Mesenchymal stem cell (in vitro differentiated cells and primary cell): ENCODE data around the gene LMBRD2.

ENCODE experiments used
- DNase-seq: peaks from one replicate; pipeline ENCODE4 v3.0.0-alpha.2; 2013
- H2AFZ ChIP-seq: one replicate; pipeline ENCODE4 v1.6.1; 2013; ENCODE audit warnings: low read depth, mild to moderate bottlenecking, control low read depth, inconsistent platforms, low read length, moderate library complexity
- H2AK5ac ChIP-seq: 2 replicates; pipeline ENCODE4 v1.6.1; 2013; ENCODE audit warnings: low read length, moderate library complexity, mild to moderate bottlenecking, inconsistent platforms; ENCODE audit not compliant: severe bottlenecking
- H2BK120ac ChIP-seq: one replicate; pipeline ENCODE4 v1.6.1; 2013; ENCODE audit warnings: low read depth, mild to moderate bottlenecking, inconsistent platforms, low read length, moderate library complexity
- H2BK12ac ChIP-seq, 2 experiments: one replicate each; pipeline ENCODE4 v1.6.1; 2013; ENCODE audit warnings: inconsistent platforms in 2 of 2, low read length in 2 of 2, mild to moderate bottlenecking in 2 of 2, moderate library complexity in 2 of 2, control low read depth in 1 of 2
- H2BK15ac ChIP-seq: one replicate; pipeline ENCODE4 v1.6.1; 2013; ENCODE audit warnings: mild to moderate bottlenecking, low read depth, inconsistent platforms; ENCODE audit not compliant: poor library complexity, severe bottlenecking
- H2BK5ac ChIP-seq: 2 replicates; pipeline ENCODE4 v1.6.1; 2013; ENCODE audit warnings: low read depth, mild to moderate bottlenecking, low read length, control low read depth, inconsistent platforms; ENCODE audit not compliant: poor library complexity, severe bottlenecking
- H3K14ac ChIP-seq, 2 experiments: one replicate each; pipeline ENCODE4 v1.6.1; 2013; ENCODE audit warnings: inconsistent platforms in 2 of 2, low read length in 2 of 2, control low read depth in 1 of 2, mild to moderate bottlenecking in 1 of 2, moderate library complexity in 1 of 2
- H3K18ac ChIP-seq, 2 experiments: one replicate each; pipeline ENCODE4 v1.6.1; 2013; ENCODE audit warnings: inconsistent platforms in 2 of 2, low read length in 2 of 2, control low read depth in 1 of 2, low read depth in 1 of 2, mild to moderate bottlenecking in 1 of 2
- H3K23ac ChIP-seq, 2 experiments: one replicate each; pipeline ENCODE4 v1.6.1; 2013; ENCODE audit warnings: inconsistent platforms in 2 of 2, low read length in 2 of 2, mild to moderate bottlenecking in 2 of 2, moderate library complexity in 2 of 2, control low read depth in 1 of 2
- H3K27ac ChIP-seq: 2 replicates; pipeline ENCODE4 v1.5.1; 2013; ENCODE audit warnings: mild to moderate bottlenecking, moderate library complexity, low read length, control low read depth, inconsistent platforms; ENCODE audit not compliant: poor library complexity, severe bottlenecking
- H3K27me3 ChIP-seq, 2 experiments: 2 replicates each; pipeline versions ENCODE4 v1.6.1 to v1.7.0; 2013; ENCODE audit warnings: low read length in 2 of 2, mild to moderate bottlenecking in 2 of 2, moderate library complexity in 2 of 2, control low read depth in 1 of 2, inconsistent platforms in 1 of 2; ENCODE audit not compliant: control insufficient read depth in 1 of 2, insufficient read depth in 1 of 2
- H3K36me3 ChIP-seq, 2 experiments: 2 replicates each; pipeline versions ENCODE4 v1.6.1 to v1.7.0; 2013; ENCODE audit warnings: low read length in 2 of 2, control low read depth in 1 of 2, inconsistent platforms in 1 of 2, low read depth in 1 of 2, mild to moderate bottlenecking in 1 of 2; ENCODE audit not compliant: insufficient read depth in 2 of 2, control insufficient read depth in 1 of 2
- H3K4ac ChIP-seq, 2 experiments: one replicate each; pipeline ENCODE4 v1.6.1; 2013; ENCODE audit warnings: inconsistent platforms in 2 of 2, low read length in 2 of 2, mild to moderate bottlenecking in 2 of 2, moderate library complexity in 2 of 2, control low read depth in 1 of 2, low read depth in 1 of 2
- H3K4me1 ChIP-seq: 2 replicates; pipeline ENCODE4 v1.6.1; 2013; ENCODE audit warnings: low read depth, low read length, control low read depth; ENCODE audit not compliant: control insufficient read depth, insufficient read depth
- H3K4me2 ChIP-seq: 2 replicates; pipeline ENCODE4 v1.6.1; 2013; ENCODE audit warnings: low read length, mild to moderate bottlenecking, inconsistent platforms; ENCODE audit not compliant: poor library complexity, severe bottlenecking
- H3K4me3 ChIP-seq, 2 experiments: 2 replicates each; pipeline versions ENCODE4 v1.5.1 to v1.7.0; 2013; ENCODE audit warnings: low read length in 2 of 2, mild to moderate bottlenecking in 2 of 2, control low read depth in 1 of 2, low read depth in 1 of 2; ENCODE audit not compliant: insufficient read depth in 1 of 2
- H3K79me1 ChIP-seq: replicated peaks from 2 replicates; pipeline ENCODE4 v1.6.1; 2013; ENCODE audit warnings: mild to moderate bottlenecking, control low read depth, low read length, inconsistent platforms; ENCODE audit not compliant: poor library complexity, severe bottlenecking
- H3K9ac ChIP-seq: 2 replicates; pipeline ENCODE4 v1.7.0; 2013; ENCODE audit warnings: mild to moderate bottlenecking, low read length, moderate library complexity
- H3K9me3 ChIP-seq: 2 replicates; pipeline ENCODE4 v1.7.0; 2013; ENCODE audit warnings: mild to moderate bottlenecking, low read length; ENCODE audit not compliant: control insufficient read depth
- H4K8ac ChIP-seq: one replicate; pipeline ENCODE4 v1.6.1; 2013; ENCODE audit warnings: inconsistent platforms, mild to moderate bottlenecking, low read length, moderate library complexity
- H4K91ac ChIP-seq: one replicate; pipeline ENCODE4 v1.6.1; 2013; ENCODE audit warnings: mild to moderate bottlenecking, low read length, inconsistent platforms
- WGBS: methylation state at CpG from one replicate; pipeline ENCODE4 v1.1.7; 2013; ENCODE audit warnings: mixed read lengths; 5-methylcytosine and 5-hydroxymethylcytosine counted together

Gene LMBRD2

GRCh38 chr5:36058776-36059175, 92.9 kb downstream of the LMBRD2 start:
- H3K27ac ChIP-seq: no peak overlapping the region
- no peak overlapping the region for H3K4ac ChIP-seq
- peaks cover 3 to 22% of the 10 kb centered on the region in 2 experiments for H3K27me3 ChIP-seq
- WGBS: 85% methylated on average over 2 of the region's 2 CpGs
- no peak overlapping the region for H3K4me2 ChIP-seq
- DNase-seq: no peak
- no peak overlapping the region for H4K91ac ChIP-seq
- H3K4me3 ChIP-seq: no peak overlapping the region
- H3K4me1 ChIP-seq: no peaks in the 10 kb centered on the region
- H2BK12ac ChIP-seq: no peak overlapping the region
- no peak overlapping the region for H2BK120ac ChIP-seq
- no peaks in the 10 kb centered on the region for H3K36me3 ChIP-seq
- H2BK15ac ChIP-seq: no peak overlapping the region
- H3K14ac ChIP-seq: no peak overlapping the region
- no peak overlapping the region for H4K8ac ChIP-seq
- H2BK5ac ChIP-seq: no peak overlapping the region
- H3K79me1 ChIP-seq: no peaks in the 10 kb centered on the region
- no peak overlapping the region for H3K23ac ChIP-seq
- H2AFZ ChIP-seq: no peak overlapping the region
- no peak overlapping the region for H3K9ac ChIP-seq
- H3K9me3 ChIP-seq: no peaks in the 10 kb centered on the region
- H2AK5ac ChIP-seq: no peak overlapping the region
- no peak overlapping the region for H3K18ac ChIP-seq

GRCh38 chr5:36057386-36057785, 94.3 kb downstream of the LMBRD2 start:
- H4K91ac ChIP-seq: no peak overlapping the region
- H2BK15ac ChIP-seq: no peak overlapping the region
- H2BK12ac ChIP-seq: no peak overlapping the region
- no peak overlapping the region for H3K27ac ChIP-seq
- H3K4me2 ChIP-seq: no peak overlapping the region
- H2BK120ac ChIP-seq: no peak overlapping the region
- H3K4ac ChIP-seq: no peak overlapping the region
- 60% methylated on average over 1 of the region's 2 CpGs for WGBS
- no peak overlapping the region for H2AK5ac ChIP-seq
- H2BK5ac ChIP-seq: peak overlapping the region; percentile 19
- H3K9me3 ChIP-seq: no peaks in the 10 kb centered on the region
- no peaks in the 10 kb centered on the region for H3K36me3 ChIP-seq
- peaks cover 3 to 21% of the 10 kb centered on the region in 2 experiments for H3K27me3 ChIP-seq
- DNase-seq: no peak
- H2AFZ ChIP-seq: no peak overlapping the region
- H4K8ac ChIP-seq: no peak overlapping the region
- H3K4me1 ChIP-seq: no peaks in the 10 kb centered on the region
- no peak overlapping the region for H3K4me3 ChIP-seq
- H3K23ac ChIP-seq: no peak overlapping the region
- H3K18ac ChIP-seq: no peak overlapping the region
- no peaks in the 10 kb centered on the region for H3K79me1 ChIP-seq
- no peak overlapping the region for H3K14ac ChIP-seq
- no peak overlapping the region for H3K9ac ChIP-seq

DNA sequence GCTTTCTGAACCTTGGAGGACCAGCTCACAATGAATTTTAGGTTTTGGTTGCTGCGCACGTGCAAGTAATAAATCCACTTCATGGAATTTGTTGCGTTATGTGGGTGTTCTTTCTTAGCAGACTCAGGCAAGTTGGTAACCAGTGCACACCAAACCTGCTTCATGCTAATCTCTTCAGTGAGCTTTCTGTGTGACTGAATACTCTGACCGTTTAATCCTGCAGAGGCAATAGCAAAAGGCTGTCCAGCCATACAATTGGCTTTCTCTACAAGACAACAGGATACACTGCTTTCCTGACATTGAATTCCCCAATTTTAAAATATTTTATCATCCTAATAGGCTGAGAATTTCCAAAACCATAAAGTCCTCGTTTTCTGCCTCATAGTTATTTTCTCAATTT, 95.3 kb downstream of the LMBRD2 start:
- Histone ChIP-seq H3K4me2 (no peak overlapping the region), H2BK15ac (no peak overlapping the region), H3K9me3 (no peaks in the 10 kb centered on the region), H3K27ac (no peak overlapping the region), H3K4ac (no peak overlapping the region), H4K91ac (no peak overlapping the region), H2BK12ac (no peak overlapping the region), H3K9ac (no peak overlapping the region), H4K8ac (no peak overlapping the region), H3K4me1 (no peaks in the 10 kb centered on the region), H2BK5ac (no peak overlapping the region), H3K79me1 (no peaks in the 10 kb centered on the region), H2AK5ac (no peak overlapping the region), H3K4me3 (no peak overlapping the region), H3K36me3 (no peaks in the 10 kb centered on the region), H3K23ac (no peak overlapping the region), H3K18ac (no peak overlapping the region), H3K27me3 (peaks cover 3 to 24% of the 10 kb centered on the region in 2 experiments), H2AFZ (no peak overlapping the region), H2BK120ac (no peak overlapping the region), H3K14ac (no peak overlapping the region)
- WGBS: 53% methylated on average over 5 of the region's 5 CpGs
- no peak for DNase-seq

GRCh38 chr5:36055984-36056383, 95.7 kb downstream of the LMBRD2 start:
- H2AFZ ChIP-seq: no peak overlapping the region
- no peaks in the 10 kb centered on the region for H3K79me1 ChIP-seq
- H4K91ac ChIP-seq: no peak overlapping the region
- no peak overlapping the region for H2BK12ac ChIP-seq
- H3K27ac ChIP-seq: no peak overlapping the region
- H3K9ac ChIP-seq: no peak overlapping the region
- H3K9me3 ChIP-seq: no peaks in the 10 kb centered on the region
- no peaks in the 10 kb centered on the region for H3K4me1 ChIP-seq
- no peak overlapping the region for H2BK5ac ChIP-seq
- no peak overlapping the region for H3K4ac ChIP-seq
- no peak overlapping the region for H2BK120ac ChIP-seq
- no peak overlapping the region for H2BK15ac ChIP-seq
- peaks cover 3 to 26% of the 10 kb centered on the region in 2 experiments for H3K27me3 ChIP-seq
- whole genome bisulfite sequencing: 80% methylated on average over 5 of the region's 5 CpGs
- no peak overlapping the region for H3K23ac ChIP-seq
- no peak overlapping the region for H3K14ac ChIP-seq
- H4K8ac ChIP-seq: no peak overlapping the region
- no peak overlapping the region for H3K4me3 ChIP-seq
- no peak overlapping the region for H2AK5ac ChIP-seq
- no peaks in the 10 kb centered on the region for H3K36me3 ChIP-seq
- no peak for DNase-seq
- H3K4me2 ChIP-seq: no peak overlapping the region
- no peak overlapping the region for H3K18ac ChIP-seq
